Measurements from ENCODE around the gene DUSP9.

Gene DUSP9

DNA sequence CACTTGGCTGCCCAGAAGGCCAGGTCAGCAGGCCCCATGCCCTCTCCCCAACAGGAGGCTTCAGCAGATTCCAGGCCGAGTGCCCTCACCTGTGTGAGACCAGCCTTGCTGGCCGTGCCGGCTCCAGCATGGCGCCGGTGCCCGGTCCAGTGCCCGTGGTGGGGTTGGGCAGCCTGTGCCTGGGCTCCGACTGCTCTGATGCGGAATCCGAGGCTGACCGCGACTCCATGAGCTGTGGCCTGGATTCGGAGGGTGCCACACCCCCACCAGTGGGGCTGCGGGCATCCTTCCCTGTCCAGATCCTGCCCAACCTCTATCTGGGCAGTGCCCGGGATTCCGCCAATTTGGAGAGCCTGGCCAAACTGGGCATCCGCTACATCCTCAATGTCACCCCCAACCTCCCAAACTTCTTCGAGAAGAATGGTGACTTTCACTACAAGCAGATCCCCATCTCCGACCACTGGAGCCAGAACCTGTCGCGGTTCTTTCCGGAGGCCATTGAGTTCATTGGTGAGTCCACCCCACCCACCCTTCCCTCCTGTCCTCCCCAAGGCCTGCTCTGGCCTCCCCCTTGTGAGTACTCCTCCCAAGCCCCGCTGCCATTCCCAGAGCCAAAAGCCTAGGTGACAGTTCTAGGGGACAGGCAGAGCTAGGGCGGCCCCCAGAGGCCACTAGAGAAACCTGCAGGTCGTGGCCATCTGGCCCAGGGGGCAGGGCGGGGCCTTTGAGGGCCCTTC lies 2.3 kb downstream of the DUSP9 start:
- DNase-seq = peak; percentile 30

DNA sequence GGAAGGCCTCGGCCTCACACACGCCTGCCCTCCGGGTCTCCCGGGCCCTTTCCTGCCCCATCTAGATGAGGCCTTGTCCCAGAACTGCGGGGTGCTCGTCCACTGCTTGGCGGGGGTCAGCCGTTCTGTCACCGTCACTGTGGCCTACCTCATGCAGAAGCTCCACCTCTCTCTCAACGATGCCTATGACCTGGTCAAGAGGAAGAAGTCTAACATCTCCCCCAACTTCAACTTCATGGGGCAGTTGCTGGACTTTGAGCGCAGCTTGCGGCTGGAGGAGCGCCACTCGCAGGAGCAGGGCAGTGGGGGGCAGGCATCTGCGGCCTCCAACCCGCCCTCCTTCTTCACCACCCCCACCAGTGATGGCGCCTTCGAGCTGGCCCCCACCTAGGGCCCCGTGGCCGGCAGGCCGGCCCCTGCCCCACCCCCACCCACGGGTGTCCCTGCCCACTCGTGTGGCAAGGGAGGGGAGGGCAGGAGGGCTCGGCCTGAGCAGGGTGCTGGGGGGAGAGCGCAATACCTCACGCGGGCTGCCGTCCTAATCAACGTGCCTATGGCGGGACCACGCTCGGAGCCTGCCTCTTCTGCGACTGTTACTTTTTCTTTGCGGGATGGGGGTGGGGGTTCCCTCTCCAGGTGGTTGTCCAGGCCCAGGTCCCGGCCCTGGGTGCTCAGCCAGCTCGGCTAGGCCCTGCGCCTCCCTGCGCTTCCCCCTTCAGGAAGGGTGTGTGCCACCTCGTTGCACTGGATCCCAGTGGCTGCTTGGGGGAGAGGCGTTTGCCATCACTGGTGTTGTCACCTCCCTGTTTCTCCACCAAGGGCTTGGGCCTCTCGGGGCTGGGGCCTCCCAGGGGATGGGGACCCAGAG lies 3.1 kb downstream of the DUSP9 start:
- DNase-seq = no peak

DNA sequence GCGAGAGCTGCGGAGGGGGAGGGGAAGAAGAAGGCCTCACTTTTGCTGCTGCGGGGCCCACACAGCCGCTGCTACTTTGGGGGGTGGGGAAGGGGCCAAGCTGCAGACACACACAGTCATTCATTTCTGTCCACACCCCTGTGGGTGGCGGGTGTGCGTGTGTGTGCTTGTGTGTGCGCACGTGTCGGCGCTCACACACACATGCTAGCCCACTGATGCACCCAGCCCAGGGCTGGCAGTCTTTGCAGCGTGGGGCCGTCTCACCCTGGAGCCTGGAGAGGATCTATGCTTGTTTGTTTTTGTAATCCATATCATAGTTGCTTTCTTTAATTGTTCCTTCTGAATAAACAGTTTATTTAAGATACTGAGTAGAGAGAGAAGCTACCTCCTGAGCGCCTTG lies 4.0 kb downstream of the DUSP9 start:
- no peak for DNase-seq

DNA sequence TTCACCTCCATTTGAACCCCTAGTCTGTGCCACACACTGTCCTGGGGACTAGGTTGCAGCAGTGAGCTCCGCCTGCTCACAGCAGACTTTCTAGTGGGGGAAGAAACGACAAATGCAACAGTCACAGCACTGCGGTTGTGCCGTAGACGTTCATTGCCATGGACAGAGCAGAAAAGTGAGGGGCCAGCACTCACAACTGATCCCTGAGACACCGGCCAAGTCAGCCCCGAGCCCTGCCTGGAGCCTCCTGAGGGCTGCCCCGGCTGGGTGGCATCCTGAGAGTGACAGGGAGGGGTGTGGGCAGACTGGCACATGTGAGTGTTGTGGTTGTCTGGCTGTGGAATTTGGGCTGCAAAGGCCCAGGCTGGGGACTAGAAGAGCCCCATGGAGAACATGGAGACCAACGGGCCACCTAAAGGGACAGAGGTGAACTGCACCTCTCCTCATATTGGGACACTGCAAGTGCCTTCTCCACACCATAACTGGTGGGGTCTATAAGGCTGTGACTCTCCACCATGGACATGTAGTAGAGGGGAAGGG lies 4.6 kb downstream of the DUSP9 start:
- DNase-seq = no peak

DNA sequence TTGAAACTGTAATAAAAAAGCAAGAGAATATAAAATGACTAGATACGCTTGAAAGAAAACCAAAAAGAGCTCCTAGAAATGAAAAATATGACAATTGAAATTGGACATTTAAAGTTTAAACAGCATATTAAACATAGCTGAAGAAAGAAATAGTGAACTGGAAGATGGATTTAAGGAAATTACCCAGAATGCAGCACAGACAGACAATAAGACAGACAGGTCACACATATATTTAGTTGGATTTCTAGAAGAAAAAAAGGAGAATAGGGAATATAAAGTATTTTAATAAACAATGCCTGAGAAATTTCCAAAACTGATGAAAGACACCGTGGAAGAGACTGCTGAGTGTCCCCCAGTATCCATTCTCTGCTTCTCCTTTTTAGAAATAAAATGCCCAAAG lies 6.6 kb downstream of the DUSP9 start:
- DNase-seq = no peak

DNA sequence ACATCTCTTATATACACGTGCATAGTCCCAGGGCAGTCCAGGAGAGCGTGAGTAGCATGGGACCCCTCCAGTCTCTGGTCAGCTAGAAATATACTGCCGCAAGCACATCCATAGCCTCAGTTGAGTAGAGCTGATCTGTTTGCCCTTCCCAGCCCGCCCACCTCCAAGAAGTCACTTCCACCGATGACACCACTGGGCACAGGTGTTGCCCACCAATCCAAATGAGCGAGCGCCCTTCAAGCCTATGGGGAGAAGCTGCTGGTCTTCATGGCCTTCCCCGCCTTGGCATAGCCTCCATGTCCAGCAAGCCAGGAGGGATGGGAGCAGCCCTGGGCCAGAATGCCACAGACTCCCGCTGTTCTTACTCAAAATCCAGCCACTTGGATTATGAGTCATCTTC lies 10.2 kb downstream of the DUSP9 start:
- no peak for DNase-seq

DNA sequence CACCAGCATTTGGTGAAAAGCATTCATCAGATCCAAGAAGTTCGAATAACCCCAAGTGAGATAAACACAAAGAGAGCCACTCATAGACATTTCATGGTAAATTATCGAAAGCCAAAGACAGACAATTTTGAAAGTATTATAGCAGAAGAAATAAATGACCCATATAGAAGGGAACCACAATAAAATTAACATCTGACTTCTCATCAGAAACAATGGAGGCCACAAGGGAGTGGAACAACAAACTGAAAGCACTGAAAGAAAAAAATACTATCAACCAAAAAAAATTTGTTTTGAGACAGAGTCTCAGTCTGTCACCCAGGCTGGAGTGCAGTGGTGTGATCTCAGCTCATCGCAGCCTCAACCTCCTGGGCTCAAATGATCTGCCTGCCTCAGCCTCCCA lies 12.3 kb downstream of the DUSP9 start:
- no peak for DNase-seq

DNA sequence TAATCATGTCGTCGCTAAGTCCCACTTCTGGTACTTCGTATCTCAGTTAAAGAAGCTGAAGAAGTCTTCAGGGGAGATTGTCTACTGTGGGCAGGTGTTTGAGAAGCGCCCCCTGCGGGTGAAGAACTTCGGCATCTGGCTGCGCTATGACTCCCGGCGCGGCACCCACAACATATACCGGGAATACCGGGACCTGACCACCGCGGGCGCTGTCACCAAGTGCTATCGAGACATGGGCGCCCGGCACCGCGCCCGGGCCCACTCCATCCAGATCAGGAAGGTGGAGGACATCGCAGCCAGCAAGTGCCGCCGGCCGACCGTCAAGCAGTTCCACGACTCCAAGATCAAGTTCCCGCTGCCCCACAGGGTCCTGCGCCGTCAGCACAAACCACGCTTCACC lies 15.3 kb downstream of the DUSP9 start:
- DNase-seq = peak; percentile 66

DNA sequence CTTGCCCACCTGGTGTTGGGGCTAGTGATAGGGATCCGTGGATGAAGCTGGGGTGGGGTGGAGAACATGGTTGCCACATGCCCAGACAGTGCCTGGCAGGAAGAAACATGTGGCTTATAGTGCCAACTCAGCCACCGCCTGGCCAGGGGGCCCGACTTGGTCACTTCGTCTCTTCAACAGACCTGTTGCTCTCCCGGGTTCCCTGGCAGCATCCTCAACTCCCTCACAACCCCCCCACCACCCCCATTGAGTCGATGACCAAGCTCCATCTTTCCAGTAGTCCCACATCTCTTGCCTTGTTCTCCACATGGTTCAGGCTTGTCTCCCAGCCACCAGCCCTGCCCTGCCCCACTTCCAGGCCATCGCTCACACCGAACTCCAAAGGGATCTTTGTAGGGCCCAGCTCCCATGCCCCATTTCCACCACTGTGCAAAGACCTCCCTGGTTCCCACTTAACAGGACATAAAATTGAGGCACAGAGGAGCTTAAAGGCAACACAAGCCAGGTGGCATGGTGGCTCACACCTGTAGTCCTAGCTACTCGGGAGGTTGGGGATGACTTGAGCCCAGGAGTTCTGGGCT lies 18.8 kb downstream of the DUSP9 start:
- DNase-seq = no peak

DNA sequence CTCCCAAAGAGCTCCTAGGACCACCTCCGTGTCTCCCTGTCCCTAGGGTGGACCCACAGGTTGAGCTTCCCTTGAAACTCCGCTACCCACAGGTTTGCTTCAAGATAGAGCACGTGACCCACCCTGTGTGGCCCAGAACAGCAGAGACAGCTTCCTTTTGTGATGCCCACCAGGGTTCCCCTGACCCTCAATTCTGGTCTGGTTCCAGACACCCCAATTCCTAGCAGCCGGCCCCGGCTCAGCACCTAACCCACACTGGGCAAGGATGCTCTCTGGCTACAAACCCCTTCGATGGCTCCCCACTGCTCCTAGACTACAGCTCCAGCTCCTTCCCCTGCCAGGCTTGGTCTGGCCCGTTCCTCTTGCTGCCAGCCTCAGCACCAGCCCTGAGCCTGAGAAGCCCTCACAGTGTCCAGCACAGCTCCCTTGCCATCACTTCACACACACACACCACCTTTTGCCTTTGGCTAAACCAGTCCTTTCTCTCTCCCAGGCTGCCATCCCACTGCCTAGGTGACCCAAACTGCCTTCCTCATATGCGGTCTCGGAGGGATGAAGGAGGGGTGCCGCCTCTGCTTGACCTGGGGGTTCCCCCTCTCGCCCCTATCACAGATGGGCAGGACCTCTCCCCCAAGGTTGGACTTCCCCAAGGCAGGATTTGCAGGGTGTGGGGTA lies 20.4 kb downstream of the DUSP9 start:
- DNase-seq = no peak

DNA sequence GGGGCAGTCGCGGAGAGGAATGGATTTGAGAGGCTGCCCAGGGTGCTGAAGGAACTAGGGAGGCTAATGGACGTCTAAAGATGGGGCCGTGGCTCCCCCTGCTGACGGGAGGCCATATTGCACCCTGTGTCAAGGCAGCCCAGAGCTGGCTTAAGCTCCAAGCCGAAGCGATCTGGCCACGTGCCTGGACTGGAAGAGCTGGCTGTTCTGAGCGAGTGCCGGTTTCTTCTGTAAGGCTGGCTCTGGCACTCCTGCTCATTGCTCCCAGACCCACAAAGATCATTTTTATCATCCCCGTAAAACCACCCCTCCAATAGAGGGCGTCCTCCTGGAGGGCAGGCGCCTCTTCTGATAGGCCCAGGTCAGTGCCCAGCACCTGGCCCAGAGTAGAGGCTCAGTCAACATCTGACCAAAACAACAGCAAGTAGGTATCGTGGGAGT lies 21.0 kb downstream of the DUSP9 start:
- DNase-seq = peak; percentile 81

DNA sequence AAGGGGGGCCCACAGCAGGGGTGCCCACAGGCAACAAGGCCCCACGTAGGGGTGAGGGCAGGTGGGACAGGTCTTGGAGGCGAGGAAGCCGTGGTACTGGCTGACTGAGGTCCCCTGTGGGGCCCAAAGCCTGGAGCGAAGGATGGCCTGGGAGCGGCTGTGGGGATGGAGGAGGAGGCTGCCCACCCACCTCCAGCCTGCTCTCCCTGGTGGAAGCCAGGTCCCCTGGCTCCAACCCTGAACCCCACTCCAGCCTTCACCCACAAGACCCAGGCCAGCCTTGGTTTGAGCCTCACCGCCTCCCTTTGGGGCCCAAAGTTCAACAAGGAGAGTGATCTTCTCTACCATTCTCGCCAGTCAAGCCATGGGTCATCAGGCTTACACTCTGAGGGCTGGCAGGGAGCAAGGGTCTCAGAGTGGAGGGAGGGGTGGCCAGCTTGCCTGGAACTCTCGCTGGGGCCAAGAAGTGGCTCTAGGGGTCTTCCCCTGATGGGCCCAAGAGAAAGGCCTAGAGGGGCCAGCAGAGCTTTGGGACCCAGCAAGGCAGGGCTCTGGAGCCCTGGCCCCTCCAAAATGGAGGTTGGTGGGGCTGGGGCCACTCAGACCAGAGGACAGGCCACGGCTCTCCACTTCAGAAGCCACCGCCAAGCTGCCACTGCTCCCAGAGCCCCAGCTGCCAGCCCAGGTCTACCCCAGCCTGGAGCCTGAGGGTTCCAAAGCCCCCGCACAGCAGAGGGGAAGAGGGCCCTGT lies 21.6 kb downstream of the DUSP9 start:
- no peak for DNase-seq

DNA sequence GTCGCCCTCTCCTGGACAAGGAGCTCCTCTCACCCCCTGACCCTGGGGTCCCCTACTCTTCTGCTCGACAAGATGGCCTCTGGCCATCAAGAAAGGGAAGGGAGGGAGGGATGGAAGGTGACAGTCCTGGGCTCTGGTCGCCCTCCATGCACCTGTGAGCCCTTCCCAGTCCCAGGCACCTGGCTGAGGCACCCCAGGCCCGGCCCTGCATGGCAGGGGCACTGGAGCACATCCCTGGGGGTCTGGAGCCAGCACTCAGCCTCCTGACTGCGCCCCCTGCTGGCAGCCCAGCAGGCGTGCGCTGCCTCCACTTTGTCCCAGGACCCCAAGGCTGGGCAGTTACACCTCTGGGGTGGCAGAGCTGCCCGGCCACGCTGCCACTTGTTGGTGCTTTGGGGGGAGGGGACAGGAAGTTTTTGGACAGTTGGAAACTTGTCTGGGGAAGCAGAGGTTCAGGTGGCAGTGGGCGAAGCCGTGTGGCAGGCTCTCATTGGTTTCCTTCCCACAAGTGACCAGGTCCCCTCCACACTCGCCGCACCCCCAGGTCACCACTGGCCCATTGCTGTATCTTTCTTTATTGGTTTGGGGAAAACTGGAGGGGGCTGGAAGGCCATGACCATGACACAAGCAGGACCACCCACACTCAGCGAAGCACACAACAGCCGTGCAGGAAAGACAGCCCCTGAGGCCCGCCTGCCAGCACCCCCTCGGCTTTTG lies 22.3 kb downstream of the DUSP9 start:
- peak; percentile 40 for DNase-seq

DNA sequence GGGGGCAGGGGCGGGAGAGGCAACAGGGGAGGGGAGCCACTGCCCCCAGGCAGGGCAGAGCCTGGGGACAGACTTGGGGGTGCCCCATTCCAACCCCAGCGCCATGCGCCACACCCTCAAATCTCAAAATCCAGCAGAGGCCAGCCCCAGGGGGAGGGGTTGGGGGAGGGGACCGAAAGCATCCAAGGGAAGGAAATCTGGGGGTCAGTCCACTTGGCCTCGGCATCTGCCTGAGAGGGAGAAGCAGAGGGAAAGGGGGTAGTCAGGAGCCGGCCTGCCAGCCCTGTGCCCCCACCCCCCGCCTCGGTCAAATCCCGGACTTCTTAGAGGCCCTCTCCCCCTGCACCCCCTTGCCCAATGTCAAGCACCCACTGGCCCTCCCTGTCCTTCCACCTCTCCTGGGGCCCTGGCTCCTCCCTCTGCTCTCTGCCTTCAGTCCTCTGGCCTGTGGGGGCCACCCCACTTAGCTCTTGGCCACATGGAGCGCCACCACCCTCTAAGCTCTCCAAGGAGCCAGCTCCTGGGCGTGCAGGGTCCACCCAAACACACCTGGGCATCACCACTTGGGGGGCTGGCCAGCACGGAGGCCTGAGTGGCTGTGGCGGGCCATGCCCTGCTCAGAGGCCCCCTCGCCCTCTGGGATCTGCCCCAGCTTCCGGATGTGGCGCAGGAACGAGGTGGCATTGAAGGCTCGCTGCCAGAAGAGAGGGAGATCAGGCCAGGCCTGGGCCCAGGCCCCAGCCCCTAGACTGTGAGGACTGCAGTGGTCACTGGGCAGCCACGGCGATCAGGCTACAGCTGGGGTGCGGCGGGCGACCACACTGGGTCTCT lies 23.1 kb downstream of the DUSP9 start:
- no peak for DNase-seq

DNA sequence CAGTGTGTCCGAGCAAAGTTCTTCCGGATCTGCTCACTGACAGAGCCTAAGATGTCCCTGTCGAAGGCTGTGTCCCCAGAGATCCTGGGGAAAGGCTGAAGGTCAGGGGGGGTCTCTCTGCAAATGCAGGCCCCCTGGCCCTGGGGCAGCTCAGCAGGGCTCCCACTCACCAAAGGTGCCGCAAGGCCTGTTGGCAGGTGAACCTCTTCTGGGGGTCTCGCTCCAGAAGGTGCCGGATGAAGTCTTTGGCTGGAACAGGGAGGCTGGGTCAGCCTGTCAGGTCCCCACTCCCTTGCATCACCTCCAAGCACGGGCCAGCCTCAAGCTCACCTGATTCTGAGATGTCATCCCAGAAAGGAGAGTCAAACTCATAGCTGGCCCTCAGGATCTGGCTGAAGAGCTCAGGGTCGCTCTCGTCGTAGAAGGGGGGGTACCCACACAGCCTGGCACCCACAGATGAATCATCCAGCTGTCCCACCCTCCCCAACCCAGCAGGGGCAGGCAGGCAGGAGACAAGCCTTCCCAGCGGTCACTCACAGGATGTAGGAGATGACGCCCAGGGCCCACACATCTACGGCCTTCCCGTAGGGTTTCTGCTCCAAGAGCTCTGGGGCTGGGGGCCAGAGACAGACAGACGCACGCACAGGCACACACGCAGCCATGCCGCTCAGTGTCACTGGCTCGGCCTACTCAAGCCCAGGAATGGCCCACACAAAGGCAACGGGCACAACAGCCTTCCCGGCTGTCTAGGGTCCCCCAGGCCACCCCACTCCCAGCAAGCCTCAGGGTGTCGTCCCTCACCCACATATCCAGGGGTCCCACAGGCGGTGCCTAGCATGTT lies 24.0 kb downstream of the DUSP9 start:
- DNase-seq = no peak

DNA sequence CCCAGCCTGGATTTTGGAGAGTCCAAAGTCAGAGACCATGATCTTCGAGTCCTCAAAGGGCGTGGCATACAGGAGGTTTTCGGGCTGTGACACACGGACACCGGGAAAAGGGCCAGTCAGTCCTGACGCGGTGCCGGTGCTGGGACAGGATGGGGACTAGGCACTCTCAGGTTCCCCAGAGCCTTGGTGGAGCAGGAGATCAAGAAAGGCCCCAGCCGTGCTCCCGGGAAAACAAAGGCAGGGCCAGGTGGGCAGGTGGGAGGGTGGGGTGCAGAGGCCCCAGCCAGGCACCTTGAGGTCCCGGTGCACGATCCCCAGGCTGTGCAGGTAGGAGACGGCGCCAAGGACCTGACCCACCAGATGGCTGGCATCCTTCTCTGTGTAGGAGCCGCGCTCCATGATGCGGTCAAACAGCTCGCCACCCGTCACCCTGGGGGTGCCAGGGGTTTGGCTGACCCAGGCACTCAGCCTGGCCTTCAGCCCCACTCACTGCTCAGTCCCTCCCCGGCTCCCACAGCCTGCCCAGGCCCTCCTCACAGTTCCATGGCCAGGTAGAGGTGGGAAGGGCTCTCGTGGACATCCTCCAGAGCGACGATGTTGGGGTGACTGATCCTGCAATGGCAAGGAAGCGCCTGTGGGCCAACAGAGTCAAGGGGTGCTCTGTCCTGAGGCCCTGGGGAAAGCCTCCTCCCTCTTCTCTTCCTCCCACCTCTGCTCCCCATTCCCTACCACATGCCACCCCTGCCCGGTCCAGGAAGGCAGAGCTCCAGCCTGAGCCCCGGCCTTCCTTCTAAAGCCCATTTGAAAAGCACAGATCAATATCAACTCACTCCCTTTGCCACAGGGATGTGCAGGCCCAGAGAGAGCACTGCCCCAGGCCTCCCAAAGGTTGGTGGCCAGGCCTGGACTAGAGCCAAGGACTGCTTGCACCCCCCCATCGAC lies 24.9 kb downstream of the DUSP9 start:
- DNase-seq = no peak

DNA sequence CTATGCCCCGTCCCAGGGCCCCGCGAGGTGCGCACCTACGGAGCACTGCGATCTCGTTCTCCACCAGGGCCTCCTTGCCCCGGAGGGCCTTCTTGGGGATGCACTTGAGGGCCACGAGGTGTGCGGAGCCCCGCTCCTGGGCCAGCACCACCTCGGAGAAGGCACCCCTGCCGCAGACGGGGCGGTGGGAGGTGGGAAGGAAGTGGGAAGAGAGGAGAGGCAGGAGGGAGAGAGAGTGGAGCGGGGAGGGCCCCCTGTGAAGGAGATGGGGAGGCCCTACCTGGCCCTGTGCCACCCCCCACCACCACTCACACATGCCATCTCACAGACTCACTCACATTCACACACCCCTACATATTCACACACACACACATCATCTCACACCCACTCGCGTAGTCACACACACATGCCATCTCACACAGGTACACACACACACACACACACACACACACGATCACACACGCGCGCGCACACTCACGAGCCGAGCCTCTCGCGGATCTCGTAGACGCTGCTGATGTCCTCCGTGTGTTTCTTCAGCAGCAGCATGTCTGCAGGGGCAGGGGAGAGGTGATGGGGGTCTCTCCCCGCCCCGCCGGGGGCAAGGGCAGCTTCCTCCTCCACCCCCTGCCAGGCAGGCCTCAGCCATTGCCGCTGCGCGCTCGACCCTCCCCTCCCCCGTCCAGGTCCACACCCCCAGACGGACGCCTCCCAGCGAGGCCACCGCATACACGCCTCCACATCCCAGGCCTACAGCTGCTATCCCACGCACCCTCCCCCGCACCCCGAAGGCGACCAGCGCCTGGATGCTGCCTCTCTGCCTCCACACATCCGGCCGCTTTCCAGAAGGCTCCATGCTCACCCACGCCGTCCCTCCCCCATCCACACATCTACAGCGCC lies 25.8 kb downstream of the DUSP9 start:
- no peak for DNase-seq
